OCI-LY1 (cell line): ENCODE measurements around the gene CDH13.

Experiments
- H2AFZ ChIP-seq: fragments of 200-600 bp; sonication (generic), shearing (Covaris generic); 2 replicates; pipeline ENCODE4 v1.6.0; 2014; ENCODE audit warnings: antibody characterized with exemption, mild to moderate bottlenecking, low read length
- H3F3A ChIP-seq: fragments of 200-600 bp; sonication (generic), shearing (Covaris generic); 2 replicates; pipeline ENCODE4 v1.6.0; 2014; ENCODE audit warnings: mild to moderate bottlenecking, antibody characterized with exemption, low read length, moderate library complexity; ENCODE audit not compliant: insufficient read depth
- H3K27ac ChIP-seq: fragments of 200-600 bp; sonication (generic); 2 replicates; pipeline ENCODE4 v1.5.1; 2014; ENCODE audit warnings: low read length, mixed run types, mild to moderate bottlenecking, low read depth; ENCODE audit not compliant: poor library complexity, severe bottlenecking
- H3K27me3 ChIP-seq: fragments of 200-600 bp; sonication (generic); 2 replicates; pipeline ENCODE4 v1.6.0; 2014; ENCODE audit warnings: antibody characterized with exemption, mild to moderate bottlenecking, low read length, moderate library complexity; ENCODE audit not compliant: insufficient read depth
- H3K36me3 ChIP-seq: fragments of 200-600 bp; sonication (generic); 2 replicates; pipeline ENCODE4 v1.6.1; 2014; ENCODE audit warnings: mild to moderate bottlenecking, antibody characterized with exemption, low read length, moderate library complexity, mixed read lengths; ENCODE audit not compliant: insufficient read depth
- H3K4me1 ChIP-seq: fragments of 200-600 bp; sonication (generic); 2 replicates; pipeline ENCODE4 v1.5.1; 2014; ENCODE audit warnings: mild to moderate bottlenecking, low read length, moderate library complexity; ENCODE audit not compliant: insufficient read depth, severe bottlenecking
- H3K4me2 ChIP-seq: fragments of 200-600 bp; sonication (generic), shearing (Covaris generic); 2 replicates; pipeline ENCODE4 v1.6.1; 2014; ENCODE audit warnings: low read length
- H3K4me3 ChIP-seq: fragments of 200-600 bp; sonication (generic); 2 replicates; pipeline ENCODE4 v1.5.1; 2014; ENCODE audit warnings: low read length, low read depth, mild to moderate bottlenecking, mixed read lengths; ENCODE audit not compliant: poor library complexity, severe bottlenecking
- H3K79me2 ChIP-seq: fragments of 200-600 bp; shearing (Covaris generic); 2 replicates; pipeline ENCODE4 v1.6.1; 2016; ENCODE audit warnings: mixed run types, low read length, mixed read lengths; ENCODE audit not compliant: insufficient read depth
- H3K9ac ChIP-seq: fragments of 200-600 bp; sonication (generic), shearing (Covaris generic); 2 replicates; pipeline ENCODE4 v1.6.1; 2014; ENCODE audit warnings: mild to moderate bottlenecking, low read length, mixed read lengths
- H3K9me2 ChIP-seq: fragments of 200-600 bp; sonication (generic), shearing (Covaris generic); 2 replicates; pipeline ENCODE4 v1.6.1; 2014; ENCODE audit warnings: low read depth, mild to moderate bottlenecking, low read length, mixed read lengths
- H3K9me3 ChIP-seq: fragments of 200-600 bp; shearing (Covaris generic); 2 replicates; pipeline ENCODE4 v1.6.1; 2014; ENCODE audit warnings: low read length, mixed read lengths
- H4K20me1 ChIP-seq: fragments of 200-600 bp; sonication (generic), shearing (Covaris generic); 2 replicates; pipeline ENCODE4 v1.6.0; 2016; ENCODE audit warnings: mild to moderate bottlenecking, low read length; ENCODE audit not compliant: insufficient read depth
- EZH2 ChIP-seq: fragments of 200-600 bp; sonication (generic), shearing (Covaris generic); IDR thresholded peaks from 2 replicates; pipeline ENCODE4 v1.8.0; 2017; ENCODE audit warnings: borderline replicate concordance, mixed run types, mild to moderate bottlenecking, antibody characterized with exemption, low read length, moderate library complexity, mixed read lengths
- TF ChIP-seq, protein P1 (sequence below): fragments of 200-600 bp; sonication (generic), shearing (Covaris generic); IDR thresholded peaks from 2 replicates; pipeline ENCODE4 v1.5.1; 2017; ENCODE audit warnings: mild to moderate bottlenecking, antibody characterized with exemption, low read length, moderate library complexity, mixed read lengths

The CDH13 gene

GRCh38 chr16:83441517-83441916, 814.7 kb downstream of the CDH13 start:
- no peaks in the 10 kb centered on the region for H4K20me1 ChIP-seq
- no peaks in the 10 kb centered on the region for H3K36me3 ChIP-seq
- no peaks in the 10 kb centered on the region for H3K4me1 ChIP-seq
- H3F3A ChIP-seq, result no peaks in the 10 kb centered on the region
- no peaks in the 10 kb centered on the region for H3K79me2 ChIP-seq
- no peak overlapping the region for H3K4me3 ChIP-seq
- H2AFZ ChIP-seq, result no peak overlapping the region
- no peaks in the 10 kb centered on the region for H3K9me3 ChIP-seq
- H3K4me2 ChIP-seq, result no peak overlapping the region
- no peaks in the 10 kb centered on the region for H3K9me2 ChIP-seq
- TF ChIP-seq EZH2, result no peak
- TF ChIP-seq, protein P1, sequence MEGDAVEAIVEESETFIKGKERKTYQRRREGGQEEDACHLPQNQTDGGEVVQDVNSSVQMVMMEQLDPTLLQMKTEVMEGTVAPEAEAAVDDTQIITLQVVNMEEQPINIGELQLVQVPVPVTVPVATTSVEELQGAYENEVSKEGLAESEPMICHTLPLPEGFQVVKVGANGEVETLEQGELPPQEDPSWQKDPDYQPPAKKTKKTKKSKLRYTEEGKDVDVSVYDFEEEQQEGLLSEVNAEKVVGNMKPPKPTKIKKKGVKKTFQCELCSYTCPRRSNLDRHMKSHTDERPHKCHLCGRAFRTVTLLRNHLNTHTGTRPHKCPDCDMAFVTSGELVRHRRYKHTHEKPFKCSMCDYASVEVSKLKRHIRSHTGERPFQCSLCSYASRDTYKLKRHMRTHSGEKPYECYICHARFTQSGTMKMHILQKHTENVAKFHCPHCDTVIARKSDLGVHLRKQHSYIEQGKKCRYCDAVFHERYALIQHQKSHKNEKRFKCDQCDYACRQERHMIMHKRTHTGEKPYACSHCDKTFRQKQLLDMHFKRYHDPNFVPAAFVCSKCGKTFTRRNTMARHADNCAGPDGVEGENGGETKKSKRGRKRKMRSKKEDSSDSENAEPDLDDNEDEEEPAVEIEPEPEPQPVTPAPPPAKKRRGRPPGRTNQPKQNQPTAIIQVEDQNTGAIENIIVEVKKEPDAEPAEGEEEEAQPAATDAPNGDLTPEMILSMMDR, result no peak
- H3K9ac ChIP-seq, result no peak overlapping the region
- no peak overlapping the region for H3K27ac ChIP-seq
- no peaks in the 10 kb centered on the region for H3K27me3 ChIP-seq

DNA sequence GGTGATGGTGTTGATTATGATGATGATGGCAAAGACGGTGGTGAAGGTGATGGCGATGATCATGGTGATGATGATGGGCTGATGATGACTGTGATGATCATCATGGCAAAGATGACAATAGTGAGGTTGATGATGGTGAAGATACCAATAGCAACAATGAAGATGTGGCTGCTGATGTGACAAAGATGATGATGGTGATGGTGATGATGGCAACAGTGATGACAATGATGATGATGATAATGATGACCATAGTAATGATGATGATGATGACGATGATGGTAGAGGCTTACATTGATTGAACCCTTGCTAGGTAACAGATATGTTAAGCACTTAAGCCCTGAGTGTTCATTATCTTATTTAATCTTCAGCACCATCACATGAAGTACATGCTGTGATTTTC, 817.2 kb downstream of the CDH13 start:
- Histone ChIP-seq H3K36me3 (no peaks in the 10 kb centered on the region), H3K9me2 (no peaks in the 10 kb centered on the region), H3K27me3 (no peaks in the 10 kb centered on the region), H3K27ac (no peak overlapping the region), H3K79me2 (no peaks in the 10 kb centered on the region), H3K9ac (no peak overlapping the region), H4K20me1 (no peaks in the 10 kb centered on the region), H3K4me2 (no peak overlapping the region), H3F3A (no peaks in the 10 kb centered on the region), H3K4me1 (no peaks in the 10 kb centered on the region), H3K9me3 (no peaks in the 10 kb centered on the region), H3K4me3 (no peak overlapping the region), H2AFZ (no peak overlapping the region)
- TF ChIP-seq, protein P1, result no peak
- no peak for TF ChIP-seq EZH2

- Histone ChIP-seq H3K4me2 (no peak overlapping the region), H3K9me2 (no peaks in the 10 kb centered on the region), H3K4me1 (no peaks in the 10 kb centered on the region), H3K4me3 (no peak overlapping the region), H3K79me2 (no peaks in the 10 kb centered on the region), H2AFZ (no peak overlapping the region), H3K9me3 (no peaks in the 10 kb centered on the region), H3K9ac (no peak overlapping the region), H3F3A (no peaks in the 10 kb centered on the region), H3K27ac (no peak overlapping the region), H4K20me1 (no peaks in the 10 kb centered on the region), H3K36me3 (no peaks in the 10 kb centered on the region), H3K27me3 (no peaks in the 10 kb centered on the region)
- TF ChIP-seq, protein P1, result no peak
- no peak for TF ChIP-seq EZH2
Measured at GRCh38 chr16:83447560-83447959, 820.8 kb downstream of the CDH13 start.
